WERI-Rb-1 (cell line): Measurements from ENCODE around the gene NUFIP2.
"Not testable (repeated sequence)": the region's sequence is repeated elsewhere in the genome, so short reads cannot be mapped to it uniquely, and the experiment has no call there.

Experiments
- DNase-seq: peaks from one replicate; pipeline ENCODE4 v3.0.0-alpha.2; 2020
- H3K27ac ChIP-seq: fragments of 250-450 bp; sonication (Bioruptor Pico); 2 replicates; pipeline ENCODE4 v1.5.1; 2020; ENCODE audit warnings: mild to moderate bottlenecking, moderate library complexity
- H3K27me3 ChIP-seq: fragments of 250-450 bp; sonication (Bioruptor Pico); 2 replicates; pipeline ENCODE4 v1.5.1; 2021; ENCODE audit warnings: mild to moderate bottlenecking, low read depth, moderate library complexity; ENCODE audit not compliant: insufficient read depth, severe bottlenecking
- H3K36me3 ChIP-seq: fragments of 250-450 bp; sonication (Bioruptor Pico); 2 replicates; pipeline ENCODE4 v1.5.1; 2020; ENCODE audit warnings: mild to moderate bottlenecking, moderate library complexity
- H3K4me3 ChIP-seq: 2 replicates; pipeline ENCODE4 v1.5.1; 2011; ENCODE audit warnings: low read depth, mild to moderate bottlenecking, control low read depth, low read length
- H3K9me3 ChIP-seq: fragments of 250-450 bp; sonication (Bioruptor Pico); 2 replicates; pipeline ENCODE4 v1.5.1; 2021; ENCODE audit warnings: mild to moderate bottlenecking, moderate library complexity; ENCODE audit not compliant: severe bottlenecking
- TF ChIP-seq, protein P1 (sequence below): IDR thresholded peaks from 2 replicates; pipeline ENCODE4 v1.5.1; 2011; ENCODE audit warnings: low read depth, mild to moderate bottlenecking, control low read depth, inconsistent platforms, low read length

Gene NUFIP2

GRCh38 chr17:29238133-29238850 lies 55.7 kb downstream of the NUFIP2 start:
- Histone ChIP-seq H3K4me3 (no peak overlapping the region), H3K9me3 (no peaks in the 10 kb centered on the region), H3K36me3 (no peaks in the 10 kb centered on the region), H3K27me3 (no peaks in the 10 kb centered on the region), H3K27ac (no peak overlapping the region)
- TF ChIP-seq, protein P1, sequence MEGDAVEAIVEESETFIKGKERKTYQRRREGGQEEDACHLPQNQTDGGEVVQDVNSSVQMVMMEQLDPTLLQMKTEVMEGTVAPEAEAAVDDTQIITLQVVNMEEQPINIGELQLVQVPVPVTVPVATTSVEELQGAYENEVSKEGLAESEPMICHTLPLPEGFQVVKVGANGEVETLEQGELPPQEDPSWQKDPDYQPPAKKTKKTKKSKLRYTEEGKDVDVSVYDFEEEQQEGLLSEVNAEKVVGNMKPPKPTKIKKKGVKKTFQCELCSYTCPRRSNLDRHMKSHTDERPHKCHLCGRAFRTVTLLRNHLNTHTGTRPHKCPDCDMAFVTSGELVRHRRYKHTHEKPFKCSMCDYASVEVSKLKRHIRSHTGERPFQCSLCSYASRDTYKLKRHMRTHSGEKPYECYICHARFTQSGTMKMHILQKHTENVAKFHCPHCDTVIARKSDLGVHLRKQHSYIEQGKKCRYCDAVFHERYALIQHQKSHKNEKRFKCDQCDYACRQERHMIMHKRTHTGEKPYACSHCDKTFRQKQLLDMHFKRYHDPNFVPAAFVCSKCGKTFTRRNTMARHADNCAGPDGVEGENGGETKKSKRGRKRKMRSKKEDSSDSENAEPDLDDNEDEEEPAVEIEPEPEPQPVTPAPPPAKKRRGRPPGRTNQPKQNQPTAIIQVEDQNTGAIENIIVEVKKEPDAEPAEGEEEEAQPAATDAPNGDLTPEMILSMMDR, result no peak
- no peak for DNase-seq

GRCh38 chr17:29237476-29238132 lies 56.3 kb downstream of the NUFIP2 start:
- no peaks in the 10 kb centered on the region for H3K27me3 ChIP-seq
- H3K36me3 ChIP-seq, result no peaks in the 10 kb centered on the region
- no peaks in the 10 kb centered on the region for H3K9me3 ChIP-seq
- H3K27ac ChIP-seq, result no peak overlapping the region
- no peak for DNase-seq
- TF ChIP-seq, protein P1, result no peak
- no peak overlapping the region for H3K4me3 ChIP-seq

DNA sequence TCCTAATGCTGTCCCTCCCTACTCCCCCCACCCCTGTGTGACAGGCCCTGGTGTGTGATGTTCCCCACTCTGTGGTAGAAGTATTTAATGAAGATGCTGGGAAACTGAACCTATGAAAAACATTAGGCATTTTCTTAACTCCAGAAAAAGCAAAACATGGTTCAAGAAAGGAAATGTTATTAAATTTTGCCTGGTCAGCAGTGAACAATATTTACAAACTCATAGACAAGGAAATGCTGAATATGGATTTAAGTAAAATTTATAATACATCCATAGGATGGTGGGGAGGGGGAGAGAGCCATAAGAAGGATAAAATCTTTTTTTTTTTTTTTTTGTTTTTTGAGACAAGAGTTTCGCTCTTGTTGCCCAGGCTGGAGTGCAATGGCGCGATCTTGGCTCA lies 58.0 kb downstream of the NUFIP2 start:
- Histone ChIP-seq H3K4me3 (no peak overlapping the region), H3K27me3 (no peaks in the 10 kb centered on the region), H3K27ac (no peak overlapping the region), H3K36me3 (no peaks in the 10 kb centered on the region), H3K9me3 (no peaks in the 10 kb centered on the region)
- TF ChIP-seq, protein P1, result no peak
- DNase-seq, result no peak

DNA sequence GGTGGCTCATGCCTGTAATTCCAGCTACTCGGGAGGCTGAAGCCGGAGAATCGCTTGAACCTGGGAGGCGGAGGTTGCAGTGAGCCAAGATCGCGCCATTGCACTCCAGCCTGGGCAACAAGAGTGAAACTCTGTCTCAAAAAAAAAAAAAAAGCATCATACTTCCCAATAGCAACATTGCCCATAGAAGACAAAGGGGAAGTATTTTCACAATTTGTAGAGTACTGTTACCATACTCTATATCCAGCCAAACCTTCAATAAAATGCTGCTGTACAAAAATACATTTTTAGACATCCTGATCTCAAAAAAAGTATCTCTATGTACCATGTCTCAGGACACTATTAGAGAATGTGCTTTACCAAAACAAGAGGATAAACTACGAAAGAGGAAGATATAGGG lies 59.0 kb downstream of the NUFIP2 start:
- not testable (repeated sequence) for DNase-seq, H3K4me3 ChIP-seq, H3K27me3 ChIP-seq, H3K27ac ChIP-seq, H3K36me3 ChIP-seq, H3K9me3 ChIP-seq

- no peaks in the 10 kb centered on the region for H3K9me3 ChIP-seq
- no peaks in the 10 kb centered on the region for H3K36me3 ChIP-seq
- no peak overlapping the region for H3K4me3 ChIP-seq
- TF ChIP-seq, protein P1, result no peak
- DNase-seq, result no peak
- no peaks in the 10 kb centered on the region for H3K27me3 ChIP-seq
- no peak overlapping the region for H3K27ac ChIP-seq
These were observed 60.6 kb downstream of the NUFIP2 start for GRCh38 chr17:29233301-29233700.

- Histone ChIP-seq H3K36me3 (no peaks in the 10 kb centered on the region), H3K27ac (no peak overlapping the region), H3K27me3 (no peaks in the 10 kb centered on the region), H3K9me3 (no peaks in the 10 kb centered on the region), H3K4me3 (no peak overlapping the region)
- DNase-seq, result no peak
- TF ChIP-seq, protein P1, result no peak
These were observed 68.6 kb downstream of the NUFIP2 start for GRCh38 chr17:29225396-29225795.

GRCh38 chr17:29221338-29221737 lies 72.6 kb downstream of the NUFIP2 start:
- H3K27me3 ChIP-seq, H3K27ac ChIP-seq, H3K36me3 ChIP-seq, DNase-seq, H3K9me3 ChIP-seq, H3K4me3 ChIP-seq: not testable (repeated sequence)
